Amygdala (tissue), 56 donors: ENCODE data around the gene PRR16.
A peak's percentile ranks its signal among the peaks of the same experiment; 100 is the strongest.
"Not testable (repeated sequence)": the region's sequence is repeated elsewhere in the genome, so short reads cannot be mapped to it uniquely, and the experiment has no call there.

ENCODE experiments used
- DNase-seq, 56 donors: peaks; one replicate each; lab custom pipeline; 2025; lab: John Stamatoyannopoulos, UW

The PRR16 gene

GRCh38 chr5:120628156-120628555 lies 164.1 kb downstream of the PRR16 start:
- no peak for DNase-seq

DNA sequence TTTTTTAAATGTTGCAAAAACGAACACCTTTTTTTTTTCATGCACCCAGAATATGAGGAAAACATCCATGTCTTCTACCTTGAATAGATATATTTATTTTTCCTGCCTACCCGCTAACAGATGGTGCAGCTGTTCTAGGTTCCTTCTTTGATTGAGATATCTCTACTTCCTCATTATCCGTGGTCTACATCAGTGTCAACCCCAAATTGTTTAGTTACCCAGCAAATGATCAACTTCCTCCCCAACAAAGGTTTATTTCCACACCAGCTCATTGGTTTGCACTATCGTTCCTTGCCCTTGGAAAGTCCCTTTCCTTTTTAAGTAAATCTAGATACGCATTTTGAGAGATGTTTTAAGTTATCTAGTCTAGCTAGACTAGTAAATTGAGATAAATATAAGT lies 166.4 kb downstream of the PRR16 start:
- no peak for DNase-seq

GRCh38 chr5:120631611-120632010 lies 167.5 kb downstream of the PRR16 start:
- DNase-seq = no peak

DNA sequence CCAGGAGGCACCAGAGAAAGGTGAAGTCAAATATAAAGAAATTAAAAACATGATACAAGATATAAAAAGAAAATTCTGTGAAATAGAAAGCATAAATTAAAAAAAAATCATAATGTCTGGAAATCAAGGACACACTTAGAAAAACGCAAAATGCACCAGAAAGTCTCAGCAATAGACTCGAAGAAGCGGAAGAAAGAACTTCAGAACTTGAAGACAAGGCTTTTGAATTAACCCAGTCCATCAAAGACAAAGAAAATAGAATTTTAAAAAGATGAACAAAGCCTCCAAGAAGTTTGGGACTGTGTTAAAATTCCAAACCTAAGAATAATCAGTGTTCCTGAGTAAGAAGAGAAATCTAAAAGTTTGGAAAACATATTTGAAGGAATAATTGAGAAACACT lies 168.3 kb downstream of the PRR16 start:
- DNase-seq = no peak

GRCh38 chr5:120638449-120638848 lies 174.3 kb downstream of the PRR16 start:
- no peak for DNase-seq

DNA sequence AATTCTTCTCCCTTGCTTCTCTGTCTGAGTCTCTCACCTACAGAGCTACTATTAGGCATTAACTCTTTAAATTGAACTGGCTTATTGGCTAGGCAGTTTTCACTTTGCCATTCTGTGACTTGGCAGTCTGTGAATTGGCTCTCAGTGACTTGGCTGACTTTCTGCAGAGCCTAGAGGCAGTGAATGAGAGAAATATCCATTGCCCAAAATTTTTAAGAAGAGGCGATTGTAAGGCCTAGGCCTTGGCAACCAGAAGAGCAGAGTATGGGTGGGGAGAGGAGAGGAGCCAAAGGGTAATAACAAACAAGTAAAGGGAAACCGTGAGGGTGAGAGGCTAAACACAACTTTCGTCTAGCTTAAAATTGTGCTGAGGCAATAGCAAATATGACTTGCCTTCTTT lies 176.7 kb downstream of the PRR16 start:
- DNase-seq = peak in 2 of 56 donors; percentile 2 to 7

DNA sequence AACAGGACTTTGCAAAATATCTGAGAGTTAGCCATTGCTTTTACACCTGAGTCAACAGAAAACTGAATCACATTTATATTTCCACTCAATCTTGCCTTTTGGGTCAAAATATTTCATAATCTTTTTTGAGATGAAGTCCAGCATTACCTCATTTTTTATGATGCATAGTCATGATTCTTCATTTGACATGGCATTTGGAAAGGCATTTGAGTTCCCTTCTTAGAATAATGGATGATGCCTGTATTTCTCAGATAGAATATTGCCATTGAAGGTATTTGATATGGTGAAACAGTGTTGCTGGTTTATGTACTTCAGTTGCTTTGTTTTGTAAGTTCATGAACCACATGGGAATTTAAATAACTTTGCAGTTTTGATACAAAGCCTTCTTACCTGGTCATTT lies 180.4 kb downstream of the PRR16 start:
- DNase-seq = no peak

DNA sequence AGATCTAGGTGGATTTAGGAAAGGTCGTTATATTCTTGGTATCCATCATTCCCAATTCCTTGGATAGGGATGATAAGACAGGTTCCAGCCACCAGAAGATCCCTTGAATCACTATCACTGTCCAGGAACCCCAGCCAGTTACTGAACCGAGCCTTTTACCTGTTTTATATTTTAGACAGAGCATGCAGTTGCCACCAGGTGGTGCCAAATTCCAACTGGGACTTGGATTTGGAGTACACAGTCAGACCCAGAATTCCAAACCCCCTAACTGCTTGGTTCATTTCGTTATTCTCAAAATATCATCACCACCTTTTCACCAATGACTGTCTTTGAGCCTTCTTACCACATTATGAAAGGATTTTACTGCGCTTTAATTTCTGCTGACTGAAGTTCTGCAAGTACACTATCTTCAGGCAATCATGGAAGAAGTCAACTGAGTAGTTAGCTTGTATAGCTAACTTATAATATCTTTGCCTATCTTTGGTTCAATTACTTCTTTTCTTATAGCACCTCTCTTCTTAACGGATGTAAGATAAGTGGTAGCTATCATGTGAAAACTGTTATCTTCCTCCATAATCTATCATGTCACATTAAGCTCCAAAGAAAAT lies 191.8 kb downstream of the PRR16 start:
- peak in 5 of 56 donors; percentile 1 to 59 (median 4) for DNase-seq

DNA sequence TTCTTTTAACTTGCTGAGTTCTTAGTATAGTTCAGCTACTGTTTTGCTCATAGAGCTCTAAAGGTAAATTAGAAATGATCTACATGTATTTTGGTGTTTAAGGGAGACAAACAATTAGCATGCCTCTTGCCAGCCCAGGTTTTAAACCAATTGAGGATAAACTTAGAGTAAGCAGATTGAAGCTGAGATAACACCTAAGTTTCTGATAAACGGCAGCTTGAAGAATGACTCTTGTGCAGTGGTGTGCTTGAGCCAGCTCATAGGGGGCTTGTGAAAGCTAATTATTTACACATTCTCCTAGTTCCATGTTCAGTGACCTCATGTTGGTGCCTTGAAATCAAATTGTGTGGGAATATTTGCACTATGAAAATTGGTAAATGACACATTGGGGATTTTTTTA lies 193.0 kb downstream of the PRR16 start:
- no peak for DNase-seq

DNA sequence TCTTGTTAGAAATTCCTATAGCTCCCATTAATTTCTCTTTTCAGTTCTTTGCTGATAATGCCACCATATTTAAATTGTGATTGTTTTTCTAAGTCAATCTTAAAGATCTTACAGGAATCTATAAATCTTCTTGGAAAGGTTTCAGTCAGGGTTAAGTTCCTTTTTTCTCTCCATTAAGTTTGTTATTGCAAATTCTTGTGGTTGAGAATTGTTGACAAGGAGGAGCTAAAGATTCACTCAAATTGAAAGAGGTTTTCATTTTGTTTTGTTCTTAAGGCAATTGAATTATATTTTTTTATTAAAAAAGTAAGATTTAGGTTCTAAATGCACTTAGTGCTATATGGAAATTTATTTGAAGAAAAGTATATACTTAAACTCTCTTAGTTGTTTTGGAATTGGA lies 213.4 kb downstream of the PRR16 start:
- DNase-seq = no peak

DNA sequence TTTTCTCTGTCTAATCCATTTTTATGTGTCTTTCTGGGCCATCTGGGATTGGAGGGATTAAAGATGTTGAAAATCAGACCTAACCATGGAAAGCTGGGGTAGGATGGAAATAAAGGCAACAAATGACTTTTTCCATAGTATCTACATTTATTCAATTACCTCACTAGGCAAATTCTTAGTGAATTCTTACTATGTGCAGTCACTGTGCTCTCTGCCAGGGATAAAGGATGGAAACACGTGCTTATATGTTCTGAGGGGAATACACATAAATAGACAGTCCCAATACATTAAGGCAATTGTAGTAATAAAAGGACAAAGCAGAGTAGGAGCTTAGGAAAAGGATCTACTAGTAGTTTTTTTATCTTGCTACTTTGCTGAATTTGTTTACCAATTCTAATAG lies 214.2 kb downstream of the PRR16 start:
- no peak for DNase-seq

GRCh38 chr5:120682851-120683250 lies 218.8 kb downstream of the PRR16 start:
- DNase-seq = no peak

DNA sequence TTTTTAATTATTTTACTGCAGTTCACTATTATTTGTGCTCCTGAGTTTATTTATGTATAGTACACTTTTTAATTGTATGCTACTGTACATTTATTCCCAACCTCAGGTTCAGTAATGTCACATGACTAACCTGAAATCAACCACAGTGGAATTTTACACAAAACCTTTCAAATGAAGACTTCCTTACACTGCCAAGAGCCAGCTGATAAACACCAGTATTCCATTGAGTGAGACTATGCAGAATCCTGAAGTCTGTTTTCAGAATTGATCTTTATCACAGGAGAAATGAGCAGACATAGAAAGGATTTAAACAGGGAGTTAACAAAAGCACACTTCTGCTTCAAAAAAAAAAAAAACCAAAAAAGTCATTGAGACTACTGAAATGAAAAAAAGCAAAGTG lies 219.5 kb downstream of the PRR16 start:
- no peak for DNase-seq

DNA sequence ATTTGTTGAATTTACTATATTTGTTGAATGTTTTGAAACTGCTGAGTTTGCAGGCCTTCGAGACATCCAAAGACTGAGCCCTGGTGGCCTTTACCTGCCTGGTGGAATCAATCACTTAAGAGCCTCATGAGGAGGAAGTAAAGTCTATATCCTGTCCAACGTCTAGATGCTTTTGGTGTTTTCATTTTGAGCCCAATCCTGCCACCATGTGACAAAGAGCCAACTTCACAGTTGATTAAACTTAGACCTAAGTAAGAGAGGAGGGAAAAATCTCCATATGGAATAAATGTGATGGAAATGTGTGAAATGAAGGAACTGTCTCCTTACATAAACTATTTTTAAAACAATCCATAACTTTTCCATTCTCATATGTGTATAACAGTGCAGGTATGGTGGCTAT lies 220.1 kb downstream of the PRR16 start:
- DNase-seq = no peak

GRCh38 chr5:120684749-120685415 lies 220.8 kb downstream of the PRR16 start:
- no peak for DNase-seq

- no peak for DNase-seq
These were observed 226.7 kb downstream of the PRR16 start for GRCh38 chr5:120690621-120691407.

- no peak for DNase-seq
These were observed 228.2 kb downstream of the PRR16 start for GRCh38 chr5:120692325-120692724.

- DNase-seq = no peak
These were observed 231.3 kb downstream of the PRR16 start for GRCh38 chr5:120695368-120695880.

- no peak for DNase-seq
These were observed 233.0 kb downstream of the PRR16 start for GRCh38 chr5:120697147-120697546.

DNA sequence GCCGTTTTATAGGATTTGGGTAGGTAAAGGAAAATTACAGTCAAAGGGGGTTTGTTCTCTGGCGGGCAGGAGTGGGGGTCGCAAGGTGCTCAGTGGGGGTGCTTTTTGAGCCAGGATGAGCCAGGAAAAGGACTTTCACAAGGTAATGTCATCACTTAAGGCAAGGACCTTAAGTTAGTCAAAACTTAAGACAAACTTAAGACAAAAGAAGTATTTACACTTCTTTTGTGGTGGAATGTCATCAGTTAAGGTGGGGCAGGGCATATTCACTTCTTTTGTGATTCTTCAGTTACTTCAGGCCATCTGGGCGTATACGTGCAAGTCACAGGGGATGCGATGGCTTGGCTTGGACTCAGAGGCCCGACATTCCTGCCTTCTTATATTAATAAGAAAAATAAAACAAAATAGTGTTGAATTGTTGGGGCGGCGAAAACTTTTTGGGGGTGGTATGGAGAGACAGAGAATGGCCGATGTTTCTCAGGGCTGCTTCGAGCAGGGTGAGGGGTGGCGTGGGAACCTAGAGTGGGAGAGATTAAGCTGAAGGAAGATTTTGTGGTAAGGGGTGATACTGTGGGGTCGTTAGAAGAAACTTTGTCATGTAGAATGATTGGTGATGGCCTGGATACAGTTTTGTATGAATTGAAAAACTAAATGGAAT lies 233.7 kb downstream of the PRR16 start:
- not testable (repeated sequence) for DNase-seq

DNA sequence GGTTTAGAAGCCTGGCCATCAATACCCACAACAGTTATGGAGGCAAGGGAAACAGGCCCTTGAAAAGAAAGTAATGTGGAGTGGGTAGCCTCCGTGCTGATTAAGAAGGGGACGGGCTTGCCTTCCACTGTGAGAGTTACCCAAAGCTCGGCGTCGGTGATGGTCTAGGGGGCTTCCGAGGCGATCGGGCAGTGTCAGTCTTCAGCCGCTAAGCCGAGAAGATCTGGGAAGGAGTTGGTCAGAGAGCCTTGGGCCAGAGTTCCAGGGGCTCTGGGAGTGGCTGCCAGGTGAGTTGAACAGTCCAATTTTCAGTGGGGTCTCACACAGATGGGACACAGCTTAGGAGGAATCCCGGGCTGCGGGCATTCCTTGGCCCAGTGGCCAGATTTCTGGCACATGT lies 236.6 kb downstream of the PRR16 start:
- not testable (repeated sequence) for DNase-seq
